Neutrophil (primary cell): Measurements from ENCODE around the gene LRRC18.

Source experiments
- H3K27ac ChIP-seq: fragments of 200-600 bp; sonication (generic); 2 replicates; pipeline ENCODE4 v1.5.1; 2016; ENCODE audit warnings: mild to moderate bottlenecking, moderate library complexity
- H3K27me3 ChIP-seq: fragments of 200-600 bp; sonication (generic); 2 replicates; pipeline ENCODE4 v1.6.0; 2016; ENCODE audit warnings: mild to moderate bottlenecking
- H3K36me3 ChIP-seq: fragments of 200-600 bp; sonication (generic); 2 replicates; pipeline ENCODE4 v1.5.1; 2017
- H3K4me1 ChIP-seq, 2 experiments: fragments of 200-600 bp in 1 of 2; sonication (generic) in 1 of 2; 1 replicate in 1 of 2; 2 replicates in 1 of 2; pipeline versions ENCODE4 v1.5.1 to v1.6.1; 2013 to 2016; ENCODE audit warnings: low read depth in 1 of 2, low read length in 1 of 2, mild to moderate bottlenecking in 1 of 2, moderate library complexity in 1 of 2; ENCODE audit not compliant: control insufficient read depth in 1 of 2, insufficient read depth in 1 of 2
- H3K4me3 ChIP-seq, 2 experiments: fragments of 200-600 bp in 1 of 2; sonication (generic) in 1 of 2; 1 replicate in 1 of 2; 2 replicates in 1 of 2; pipeline ENCODE4 v1.5.1; 2013 to 2016; ENCODE audit warnings: low read depth in 1 of 2, low read length in 1 of 2, mild to moderate bottlenecking in 1 of 2, moderate library complexity in 1 of 2
- H3K9me3 ChIP-seq: fragments of 200-600 bp; sonication (generic); 2 replicates; pipeline ENCODE4 v1.5.1; 2016
- CTCF ChIP-seq: fragments of 200-600 bp; sonication (generic); IDR thresholded peaks from 2 replicates; pipeline ENCODE4 v1.5.1; 2016; ENCODE audit warnings: antibody characterized with exemption

The LRRC18 gene

GRCh38 chr10:48884179-48885045 lies 55.2 kb downstream of the LRRC18 start:
- no peaks in the 10 kb centered on the region for H3K9me3 ChIP-seq
- TF ChIP-seq CTCF: no peak
- peaks cover 71% of the 10 kb centered on the region for H3K36me3 ChIP-seq
- no peaks in the 10 kb centered on the region for H3K27me3 ChIP-seq
- H3K4me1 ChIP-seq: no peaks in the 10 kb centered on the region
- no peak overlapping the region for H3K4me3 ChIP-seq
- H3K27ac ChIP-seq: no peak overlapping the region

- H3K27me3 ChIP-seq: no peaks in the 10 kb centered on the region
- peaks cover 71% of the 10 kb centered on the region for H3K36me3 ChIP-seq
- no peak overlapping the region for H3K27ac ChIP-seq
- no peak overlapping the region for H3K4me3 ChIP-seq
- H3K9me3 ChIP-seq: no peaks in the 10 kb centered on the region
- TF ChIP-seq CTCF: no peak
- H3K4me1 ChIP-seq: no peaks in the 10 kb centered on the region
These were observed 55.9 kb downstream of the LRRC18 start for GRCh38 chr10:48883701-48884100.

GRCh38 chr10:48882881-48883280 lies 56.8 kb downstream of the LRRC18 start:
- no peak for TF ChIP-seq CTCF
- no peaks in the 10 kb centered on the region for H3K4me1 ChIP-seq
- H3K9me3 ChIP-seq: no peaks in the 10 kb centered on the region
- no peak overlapping the region for H3K27ac ChIP-seq
- H3K4me3 ChIP-seq: no peak overlapping the region
- peaks cover 76% of the 10 kb centered on the region for H3K36me3 ChIP-seq
- H3K27me3 ChIP-seq: no peaks in the 10 kb centered on the region

GRCh38 chr10:48881937-48882336 lies 57.7 kb downstream of the LRRC18 start:
- no peak overlapping the region for H3K4me3 ChIP-seq
- no peak overlapping the region for H3K27ac ChIP-seq
- H3K27me3 ChIP-seq: no peaks in the 10 kb centered on the region
- H3K9me3 ChIP-seq: no peaks in the 10 kb centered on the region
- peaks cover 82% of the 10 kb centered on the region for H3K36me3 ChIP-seq
- TF ChIP-seq CTCF: no peak
- no peaks in the 10 kb centered on the region for H3K4me1 ChIP-seq

- Histone ChIP-seq H3K4me1 (no peaks in the 10 kb centered on the region), H3K27me3 (no peaks in the 10 kb centered on the region), H3K36me3 (peaks cover 84% of the 10 kb centered on the region), H3K4me3 (no peak overlapping the region), H3K27ac (no peak overlapping the region), H3K9me3 (no peaks in the 10 kb centered on the region)
- TF ChIP-seq CTCF: no peak
These were observed 59.5 kb downstream of the LRRC18 start for GRCh38 chr10:48880016-48880705.
